Neuronal stem cell (in vitro differentiated cells): Measurements from ENCODE around the gene WSB1.

ENCODE experiments used
- DNase-seq: peaks from one replicate; pipeline ENCODE4 v3.0.0-alpha.2; 2013; ENCODE audit warnings: low spot score
- H2AFZ ChIP-seq: one replicate; pipeline ENCODE4 v1.6.1; 2013; ENCODE audit warnings: mild to moderate bottlenecking, low read length, inconsistent platforms
- H2AK5ac ChIP-seq: 2 replicates; pipeline ENCODE4 v1.6.1; 2013; ENCODE audit warnings: low read depth, mild to moderate bottlenecking, inconsistent platforms, low read length, moderate library complexity, mixed read lengths
- H2BK120ac ChIP-seq: 2 replicates; pipeline ENCODE4 v1.6.1; 2013; ENCODE audit warnings: low read depth, mild to moderate bottlenecking, inconsistent platforms, low read length, moderate library complexity, mixed read lengths
- H2BK12ac ChIP-seq: one replicate; pipeline ENCODE4 v1.6.1; 2013; ENCODE audit warnings: low read length, inconsistent platforms
- H2BK15ac ChIP-seq: 2 replicates; pipeline ENCODE4 v1.6.1; 2013; ENCODE audit warnings: mild to moderate bottlenecking, low read length, inconsistent platforms, mixed read lengths
- H2BK5ac ChIP-seq: one replicate; pipeline ENCODE4 v1.6.1; 2013; ENCODE audit warnings: inconsistent platforms, mild to moderate bottlenecking, low read length, moderate library complexity
- H3K14ac ChIP-seq: one replicate; pipeline ENCODE4 v1.6.1; 2013; ENCODE audit warnings: low read length, inconsistent platforms
- H3K18ac ChIP-seq: 2 replicates; pipeline ENCODE4 v1.6.1; 2013; ENCODE audit warnings: low read length, inconsistent platforms
- H3K23ac ChIP-seq: 2 replicates; pipeline ENCODE4 v1.6.1; 2013; ENCODE audit warnings: low read depth, mild to moderate bottlenecking, mixed read lengths, low read length, inconsistent platforms; ENCODE audit not compliant: poor library complexity
- H3K27ac ChIP-seq: replicated peaks from 3 replicates; pipeline ENCODE4 v1.5.1; 2013; ENCODE audit warnings: low read length, inconsistent platforms
- H3K27me3 ChIP-seq, 3 experiments: 2 replicates each; pipeline ENCODE4 v1.6.1; 2013; ENCODE audit warnings: low read length in 3 of 3, mild to moderate bottlenecking in 2 of 3, inconsistent platforms in 1 of 3, low read depth in 1 of 3, mixed read lengths in 1 of 3, moderate library complexity in 1 of 3; ENCODE audit not compliant: control insufficient read depth in 3 of 3, insufficient read depth in 3 of 3
- H3K36me3 ChIP-seq, 2 donors: replicated peaks in 1 of 2; 2 replicates each; pipeline ENCODE4 v1.6.1; 2013; ENCODE audit warnings: low read length in 2 of 2; ENCODE audit not compliant: control insufficient read depth in 2 of 2, insufficient read depth in 2 of 2
- H3K4ac ChIP-seq: 2 replicates; pipeline ENCODE4 v1.6.1; 2013; ENCODE audit warnings: inconsistent platforms, mild to moderate bottlenecking, low read length, moderate library complexity
- H3K4me1 ChIP-seq, 2 donors: 1 replicate in 1 of 2; 2 replicates in 1 of 2; pipeline ENCODE4 v1.6.1; 2013; ENCODE audit warnings: low read length in 2 of 2, low read depth in 1 of 2; ENCODE audit not compliant: control insufficient read depth in 2 of 2, insufficient read depth in 1 of 2
- H3K4me2 ChIP-seq: one replicate; pipeline ENCODE4 v1.6.1; 2013; ENCODE audit warnings: mild to moderate bottlenecking, low read length, inconsistent platforms; ENCODE audit not compliant: insufficient read depth, poor library complexity, severe bottlenecking
- H3K4me3 ChIP-seq, 2 donors: 2 replicates each; pipeline ENCODE4 v1.5.1; 2013; ENCODE audit warnings: low read length in 2 of 2, mild to moderate bottlenecking in 2 of 2, inconsistent platforms in 1 of 2, moderate library complexity in 1 of 2
- H3K79me1 ChIP-seq: one replicate; pipeline ENCODE4 v1.6.1; 2013; ENCODE audit warnings: low read depth, mild to moderate bottlenecking, inconsistent platforms, low read length, moderate library complexity
- H3K9ac ChIP-seq: one replicate; pipeline ENCODE4 v1.6.1; 2013; ENCODE audit warnings: mild to moderate bottlenecking, low read depth, low read length, inconsistent platforms; ENCODE audit not compliant: poor library complexity
- H3K9me3 ChIP-seq, 2 donors: replicated peaks in 1 of 2; 2 replicates each; pipeline versions ENCODE3 to v1.6.1; 2013; ENCODE audit warnings: low read length in 2 of 2, mild to moderate bottlenecking in 2 of 2, inconsistent platforms in 1 of 2, low read depth in 1 of 2, mixed read lengths in 1 of 2, moderate library complexity in 1 of 2; ENCODE audit not compliant: control insufficient read depth in 2 of 2, insufficient read depth in 1 of 2
- H4K8ac ChIP-seq: one replicate; pipeline ENCODE4 v1.6.1; 2013; ENCODE audit warnings: low read depth, mild to moderate bottlenecking, inconsistent platforms, low read length, moderate library complexity
- H4K91ac ChIP-seq: one replicate; pipeline ENCODE4 v1.6.1; 2013; ENCODE audit warnings: low read length, low read depth, mild to moderate bottlenecking, inconsistent platforms; ENCODE audit not compliant: poor library complexity
- WGBS, 2 donors: extraction: QIAGEN DNeasy Blood & Tissue Kit; methylation state at CpG; one replicate each; pipeline ENCODE4 v1.1.7; 2013; ENCODE audit warnings: missing lambda C conversion rate in 2 of 2, mixed read lengths in 1 of 2; ENCODE audit not compliant: insufficient read length in 2 of 2, insufficient replicate concordance in 1 of 2; ENCODE audit errors: extremely low coverage in 2 of 2; 5-methylcytosine and 5-hydroxymethylcytosine counted together

Gene WSB1

DNA sequence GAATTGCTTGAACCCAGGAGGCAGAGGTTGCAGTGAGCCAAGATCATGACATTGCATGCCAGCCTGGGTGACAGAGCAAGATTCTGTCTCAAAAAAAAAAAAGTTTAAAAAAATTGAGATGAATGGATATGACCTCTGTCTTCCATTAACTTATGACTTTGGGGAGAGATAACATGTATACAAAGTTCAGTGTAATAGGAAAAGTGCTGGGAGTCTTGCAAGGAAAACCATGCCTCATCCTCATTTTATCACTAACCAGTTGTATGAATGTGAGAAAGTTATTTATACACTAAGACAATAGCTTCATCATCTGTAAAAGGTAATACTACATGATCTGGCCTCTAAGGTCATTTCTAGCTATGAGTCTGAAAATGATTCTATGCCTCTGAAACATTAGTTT, 10.2 kb upstream of the WSB1 start:
- no peak overlapping the region for H3K4ac ChIP-seq
- H3K14ac ChIP-seq: no peak overlapping the region
- no peak overlapping the region for H3K4me2 ChIP-seq
- no peak overlapping the region for H4K91ac ChIP-seq
- no peak overlapping the region for H2BK5ac ChIP-seq
- no peaks in the 10 kb centered on the region for H3K9me3 ChIP-seq
- H3K27ac ChIP-seq: no peak overlapping the region
- no peak for DNase-seq
- H3K36me3 ChIP-seq: no peaks in the 10 kb centered on the region
- no peak overlapping the region for H3K9ac ChIP-seq
- no peak overlapping the region for H3K23ac ChIP-seq
- H2AK5ac ChIP-seq: no peak overlapping the region
- H2BK15ac ChIP-seq: no peak overlapping the region
- H2AFZ ChIP-seq: no peak overlapping the region
- H4K8ac ChIP-seq: no peak overlapping the region
- H3K4me3 ChIP-seq: no peak overlapping the region
- no peaks in the 10 kb centered on the region for H3K4me1 ChIP-seq
- H2BK120ac ChIP-seq: no peak overlapping the region
- no peak overlapping the region for H3K18ac ChIP-seq
- no peaks in the 10 kb centered on the region for H3K79me1 ChIP-seq
- H3K27me3 ChIP-seq: peaks cover 0 to 9% (median 0%) of the 10 kb centered on the region in 3 experiments
- no peak overlapping the region for H2BK12ac ChIP-seq

DNA sequence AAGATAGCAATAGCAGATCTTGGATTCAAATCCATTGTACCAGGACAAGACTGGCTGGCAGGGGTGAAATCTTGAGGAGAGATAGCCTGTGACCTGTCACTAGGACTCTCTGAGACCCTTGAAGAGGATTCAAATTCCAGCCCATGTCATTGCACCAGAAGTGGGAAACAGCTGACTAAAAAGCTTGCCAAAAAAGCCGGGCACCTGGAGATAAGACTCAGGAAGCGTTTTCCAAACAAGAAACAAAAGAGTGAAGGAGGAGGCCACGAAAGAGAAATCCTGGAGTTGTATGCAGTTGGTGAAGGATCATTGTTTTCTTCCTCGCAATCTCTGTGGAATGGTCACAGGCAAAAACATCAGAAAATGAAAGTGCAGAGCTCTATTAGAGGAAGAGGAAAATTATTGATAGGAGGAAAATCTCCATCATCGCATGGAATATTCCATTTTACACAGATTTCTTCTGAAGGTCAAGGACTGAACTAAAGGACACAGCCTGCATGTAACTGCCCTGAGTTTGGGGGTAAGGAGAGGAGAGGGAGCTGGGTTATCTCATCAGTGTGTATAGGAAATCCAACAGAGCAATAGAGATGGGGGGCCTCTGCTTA, 9.0 kb upstream of the WSB1 start:
- no peak overlapping the region for H2AK5ac ChIP-seq
- H3K9me3 ChIP-seq: no peaks in the 10 kb centered on the region
- H3K4me3 ChIP-seq: no peak overlapping the region
- no peak for DNase-seq
- no peak overlapping the region for H2BK12ac ChIP-seq
- H3K4me1 ChIP-seq: no peaks in the 10 kb centered on the region
- no peaks in the 10 kb centered on the region for H3K79me1 ChIP-seq
- H2BK5ac ChIP-seq: no peak overlapping the region
- WGBS, 2 donors: no CpG with 5 or more reads among the region's 5 CpGs
- no peak overlapping the region for H3K27ac ChIP-seq
- no peak overlapping the region for H3K23ac ChIP-seq
- H2BK120ac ChIP-seq: no peak overlapping the region
- H4K8ac ChIP-seq: no peak overlapping the region
- no peak overlapping the region for H2BK15ac ChIP-seq
- H3K4ac ChIP-seq: no peak overlapping the region
- no peak overlapping the region for H4K91ac ChIP-seq
- no peak overlapping the region for H3K9ac ChIP-seq
- H2AFZ ChIP-seq: no peak overlapping the region
- no peak overlapping the region for H3K4me2 ChIP-seq
- H3K14ac ChIP-seq: no peak overlapping the region
- H3K27me3 ChIP-seq: peaks cover 0 to 9% (median 0%) of the 10 kb centered on the region in 3 experiments
- no peak overlapping the region for H3K18ac ChIP-seq
- no peaks in the 10 kb centered on the region for H3K36me3 ChIP-seq

DNA sequence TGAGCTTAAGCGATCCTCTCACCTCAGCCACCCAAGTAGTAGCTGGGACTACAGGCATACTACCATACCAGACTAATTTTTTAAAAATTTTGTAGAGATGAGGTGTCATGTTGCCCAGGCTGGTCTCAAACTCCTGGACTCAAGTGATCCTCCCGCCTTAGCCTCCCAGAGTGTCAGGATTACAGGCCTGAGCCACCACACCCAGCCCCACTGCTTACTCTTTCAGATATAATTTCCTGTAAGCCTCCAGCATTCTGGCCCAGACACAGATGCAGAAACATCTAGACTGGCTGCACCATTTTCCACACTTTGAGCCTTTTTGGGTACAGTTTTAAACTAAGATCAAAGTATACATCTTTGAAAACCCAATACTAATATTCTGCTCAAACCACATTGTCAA, 8.4 kb upstream of the WSB1 start:
- Histone ChIP-seq H3K79me1 (no peaks in the 10 kb centered on the region), H2AFZ (no peak overlapping the region), H3K4me1 (no peaks in the 10 kb centered on the region), H2BK120ac (no peak overlapping the region), H3K9me3 (no peaks in the 10 kb centered on the region), H3K4ac (no peak overlapping the region), H3K36me3 (no peaks in the 10 kb centered on the region), H3K9ac (no peak overlapping the region), H3K18ac (no peak overlapping the region), H3K4me2 (no peak overlapping the region), H4K8ac (no peak overlapping the region), H2BK15ac (no peak overlapping the region), H2BK5ac (no peak overlapping the region), H2BK12ac (no peak overlapping the region), H2AK5ac (no peak overlapping the region), H3K27ac (no peak overlapping the region), H3K27me3 (peaks cover 0 to 9% (median 0%) of the 10 kb centered on the region in 3 experiments), H4K91ac (no peak overlapping the region), H3K14ac (no peak overlapping the region), H3K23ac (no peak overlapping the region), H3K4me3 (no peak overlapping the region)
- no peak for DNase-seq
- no CpG with 5 or more reads among the region's 2 CpGs for WGBS, 2 donors

DNA sequence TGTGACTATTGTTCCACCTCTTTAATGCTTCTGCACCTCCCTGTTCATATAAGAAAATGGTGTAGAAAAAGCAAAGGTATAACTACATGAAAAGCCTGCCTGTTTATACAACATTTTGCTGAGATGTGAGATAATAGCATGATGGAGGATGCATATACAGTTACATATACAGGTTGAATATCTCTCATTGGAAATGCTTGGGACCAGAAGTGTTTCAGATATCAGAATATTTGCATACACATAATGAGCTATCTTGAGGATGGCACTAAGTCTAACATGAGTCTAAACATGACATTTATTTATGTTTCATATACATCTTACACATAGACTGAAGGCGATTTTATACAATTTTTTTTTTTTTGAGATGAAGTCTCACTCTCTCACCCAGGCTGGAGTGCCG, 5.7 kb upstream of the WSB1 start:
- no peak overlapping the region for H3K4me2 ChIP-seq
- H2BK12ac ChIP-seq: no peak overlapping the region
- no peak overlapping the region for H3K18ac ChIP-seq
- peaks cover under 1% of the 10 kb centered on the region in 2 donors for H3K4me1 ChIP-seq
- no peak overlapping the region for H3K4ac ChIP-seq
- no peak overlapping the region for H2AK5ac ChIP-seq
- no peak overlapping the region for H2BK15ac ChIP-seq
- H3K36me3 ChIP-seq: no peaks in the 10 kb centered on the region
- no peak overlapping the region for H2AFZ ChIP-seq
- H3K27ac ChIP-seq: no peak overlapping the region
- no peak overlapping the region for H3K9ac ChIP-seq
- no CpG with 5 or more reads among the region's 2 CpGs for WGBS, 2 donors
- H3K79me1 ChIP-seq: no peaks in the 10 kb centered on the region
- H3K27me3 ChIP-seq: peaks cover 0 to 3% (median 0%) of the 10 kb centered on the region in 3 experiments
- H4K91ac ChIP-seq: no peak overlapping the region
- H2BK120ac ChIP-seq: no peak overlapping the region
- DNase-seq: no peak
- no peak overlapping the region for H2BK5ac ChIP-seq
- no peak overlapping the region for H3K14ac ChIP-seq
- no peak overlapping the region for H3K4me3 ChIP-seq
- no peak overlapping the region for H3K23ac ChIP-seq
- H4K8ac ChIP-seq: no peak overlapping the region
- H3K9me3 ChIP-seq: no peaks in the 10 kb centered on the region
